PC-9 (cell line): ENCODE data around the gene NCOA3. TPM values are rescaled to one million over a fixed set of nuclear protein-coding genes. Genes with fewer than 3 reads are reported as not detected.
A peak's percentile ranks its signal among the peaks of the same experiment; 100 is the strongest.

ENCODE experiments used
- BruUV-seq: library from RNA; stranded (reverse); fragments of 400-500 nt; replicated peaks from 2 replicates; lab custom pipeline; 2021; lab: Mats Ljungman, UMichigan
- CTCF ChIA-PET: fragments of 300-600 bp; sonication (Branson Sonifier 250); formaldehyde crosslinking; loops from one replicate; lab custom pipeline; 2022; ENCODE audit warnings: antibody characterized with exemption; lab: Charles Lee
- POLR2A ChIA-PET: fragments of 300-600 bp; sonication (Branson Sonifier 250); formaldehyde crosslinking; loops from one replicate; lab custom pipeline; 2022; ENCODE audit warnings: antibody characterized with exemption; ENCODE audit not compliant: unreplicated experiment; lab: Charles Lee
- DNase-seq, 2 experiments: peaks; one replicate each; pipeline versions ENCODE4 v3.0.0 to v3.0.0-alpha.2; 2015 to 2022; ENCODE audit warnings: mixed read lengths in 1 of 2
- H2AFZ ChIP-seq: fragments of 200-600 bp; sonication (generic); 2 replicates; pipeline ENCODE4 v1.8.1; 2017; ENCODE audit warnings: antibody characterized with exemption
- H3F3A ChIP-seq: fragments of 200-600 bp; sonication (generic); 2 replicates; pipeline ENCODE4 v1.8.1; 2017; ENCODE audit warnings: antibody characterized with exemption, mild to moderate bottlenecking, low read depth; ENCODE audit not compliant: insufficient read depth
- H3K27ac ChIP-seq: fragments of 200-600 bp; sonication (generic); 2 replicates; pipeline ENCODE4 v1.6.1; 2016; ENCODE audit warnings: mixed run types
- H3K27me3 ChIP-seq: fragments of 200-600 bp; sonication (generic); 2 replicates; pipeline ENCODE4 v1.6.1; 2016; ENCODE audit warnings: low read depth, mixed run types; ENCODE audit not compliant: insufficient read depth
- H3K36me3 ChIP-seq: fragments of 200-600 bp; sonication (generic); 2 replicates; pipeline ENCODE4 v1.6.1; 2016; ENCODE audit warnings: low read depth, mixed run types
- H3K4me1 ChIP-seq: fragments of 200-600 bp; sonication (generic); replicated peaks from 2 replicates; pipeline ENCODE4 v1.6.1; 2016; ENCODE audit warnings: mixed run types; ENCODE audit not compliant: insufficient read depth
- H3K4me2 ChIP-seq: fragments of 200-600 bp; sonication (generic); 2 replicates; pipeline ENCODE4 v1.6.1; 2017; ENCODE audit warnings: mixed run types
- H3K4me3 ChIP-seq: fragments of 200-600 bp; sonication (generic); 2 replicates; pipeline ENCODE4 v1.6.1; 2016; ENCODE audit warnings: mixed run types
- H3K79me2 ChIP-seq: fragments of 200-600 bp; sonication (generic); 2 replicates; pipeline ENCODE4 v1.6.1; 2017; ENCODE audit warnings: low read depth, mixed run types
- H3K9me2 ChIP-seq: fragments of 200-600 bp; sonication (generic); 2 replicates; pipeline ENCODE4 v1.8.1; 2017; ENCODE audit warnings: mild to moderate bottlenecking; ENCODE audit not compliant: insufficient read depth
- H3K9me3 ChIP-seq: fragments of 200-600 bp; sonication (generic); 2 replicates; pipeline ENCODE4 v1.8.1; 2016; ENCODE audit warnings: low read depth; ENCODE audit not compliant: insufficient read depth
- H4K20me1 ChIP-seq: fragments of 200-600 bp; sonication (generic); 2 replicates; pipeline ENCODE4 v1.8.1; 2017; ENCODE audit not compliant: insufficient read depth
- EZH2 ChIP-seq: fragments of 200-600 bp; sonication (generic); IDR thresholded peaks from 2 replicates; pipeline ENCODE4 v1.8.0; 2017; ENCODE audit warnings: antibody characterized with exemption, low read depth
- intact Hi-C: fragments of 100-400 bp; cut with micrococcal nuclease; formaldehyde crosslinking; loops from one replicate; pipeline ENCODE4 v1.10.0; 2022; ENCODE audit not compliant: unreplicated experiment
- total RNA-seq: library from RNA; stranded (reverse); gene quantifications from 2 replicates; pipeline ENCODE4 v1.2.3, GENCODE V29; 2021
- TF ChIP-seq, protein P1 (sequence below): fragments of 200-600 bp; sonication (generic); conservative IDR thresholded peaks from 2 replicates; pipeline ENCODE4 v1.6.1; 2017; ENCODE audit warnings: mixed run types, antibody characterized with exemption, mild to moderate bottlenecking, moderate library complexity

NCOA3 gene
- total RNA-seq, 1 experiment from 2014 or later: 78.0 TPM

DNA sequence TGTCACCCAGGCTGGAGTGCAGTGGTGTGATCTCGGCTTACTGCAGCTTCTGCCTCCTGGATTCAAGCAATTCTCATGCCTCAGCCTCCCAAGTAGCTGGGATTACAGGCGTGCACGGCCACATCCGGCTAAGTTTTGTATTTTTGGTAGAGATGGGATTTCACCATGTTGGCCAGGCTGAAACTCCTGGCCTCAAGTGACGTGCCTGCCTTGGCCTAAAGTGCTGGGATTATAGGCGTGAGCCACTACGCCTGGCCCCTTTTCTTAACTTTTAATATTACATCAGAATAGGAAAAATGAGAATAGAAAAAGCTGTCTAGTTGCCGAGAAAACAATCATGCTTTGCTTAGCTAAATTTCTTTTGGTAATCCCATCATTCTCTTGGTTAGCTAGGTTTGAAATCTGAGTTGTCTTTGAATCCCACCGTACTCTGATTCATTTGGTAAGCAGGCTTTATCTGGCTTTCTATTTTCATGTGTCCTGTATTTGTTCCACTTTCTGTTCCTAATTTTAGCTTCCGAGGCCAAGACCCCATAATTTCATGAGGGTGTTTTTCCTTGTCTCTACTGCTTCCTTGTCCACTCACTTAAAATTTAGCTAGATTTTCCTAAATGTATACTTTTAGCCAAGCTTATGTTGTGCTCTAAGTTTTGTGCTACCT is 83.5 kb downstream of the NCOA3 start:
- H3K4me3 ChIP-seq: no peak overlapping the region
- intact Hi-C loops: no loop called here
- H3K4me1 ChIP-seq: no peaks in the 10 kb centered on the region; the same call in 1 of the 2 replicates
- H3K36me3 ChIP-seq: peaks cover 58% of the 10 kb centered on the region
- BruUV-seq: no TSS peak
- H3K27me3 ChIP-seq: no peaks in the 10 kb centered on the region
- no peaks in the 10 kb centered on the region for H3K9me3 ChIP-seq
- no peak overlapping the region for H2AFZ ChIP-seq
- no peak for DNase-seq
- no peak for TF ChIP-seq EZH2
- TF ChIP-seq, protein P1, sequence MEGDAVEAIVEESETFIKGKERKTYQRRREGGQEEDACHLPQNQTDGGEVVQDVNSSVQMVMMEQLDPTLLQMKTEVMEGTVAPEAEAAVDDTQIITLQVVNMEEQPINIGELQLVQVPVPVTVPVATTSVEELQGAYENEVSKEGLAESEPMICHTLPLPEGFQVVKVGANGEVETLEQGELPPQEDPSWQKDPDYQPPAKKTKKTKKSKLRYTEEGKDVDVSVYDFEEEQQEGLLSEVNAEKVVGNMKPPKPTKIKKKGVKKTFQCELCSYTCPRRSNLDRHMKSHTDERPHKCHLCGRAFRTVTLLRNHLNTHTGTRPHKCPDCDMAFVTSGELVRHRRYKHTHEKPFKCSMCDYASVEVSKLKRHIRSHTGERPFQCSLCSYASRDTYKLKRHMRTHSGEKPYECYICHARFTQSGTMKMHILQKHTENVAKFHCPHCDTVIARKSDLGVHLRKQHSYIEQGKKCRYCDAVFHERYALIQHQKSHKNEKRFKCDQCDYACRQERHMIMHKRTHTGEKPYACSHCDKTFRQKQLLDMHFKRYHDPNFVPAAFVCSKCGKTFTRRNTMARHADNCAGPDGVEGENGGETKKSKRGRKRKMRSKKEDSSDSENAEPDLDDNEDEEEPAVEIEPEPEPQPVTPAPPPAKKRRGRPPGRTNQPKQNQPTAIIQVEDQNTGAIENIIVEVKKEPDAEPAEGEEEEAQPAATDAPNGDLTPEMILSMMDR: no peak
- H3K27ac ChIP-seq: 0 out of 2 replicates have a peak overlapping the region, but pooled peaks have one; percentile 5
- peaks cover 74% of the 10 kb centered on the region for H3F3A ChIP-seq
- ChIA-PET CTCF (interaction anchor here (0.5 to 0.6 kb wide), 2 partner anchors 92 to 1549 kb away, joined by 3 to 5 read pairs; no protein-coding TSS in a partner anchor), POLR2A (interaction anchor here (0.5 kb wide), 1 partner anchor 449 kb away, joined by 8 read pairs; no protein-coding TSS in a partner anchor)
- no peaks in the 10 kb centered on the region for H3K9me2 ChIP-seq
- peaks cover 90% of the 10 kb centered on the region for H3K79me2 ChIP-seq
- peaks cover 27% of the 10 kb centered on the region for H4K20me1 ChIP-seq
- H3K4me2 ChIP-seq: no peak overlapping the region

DNA sequence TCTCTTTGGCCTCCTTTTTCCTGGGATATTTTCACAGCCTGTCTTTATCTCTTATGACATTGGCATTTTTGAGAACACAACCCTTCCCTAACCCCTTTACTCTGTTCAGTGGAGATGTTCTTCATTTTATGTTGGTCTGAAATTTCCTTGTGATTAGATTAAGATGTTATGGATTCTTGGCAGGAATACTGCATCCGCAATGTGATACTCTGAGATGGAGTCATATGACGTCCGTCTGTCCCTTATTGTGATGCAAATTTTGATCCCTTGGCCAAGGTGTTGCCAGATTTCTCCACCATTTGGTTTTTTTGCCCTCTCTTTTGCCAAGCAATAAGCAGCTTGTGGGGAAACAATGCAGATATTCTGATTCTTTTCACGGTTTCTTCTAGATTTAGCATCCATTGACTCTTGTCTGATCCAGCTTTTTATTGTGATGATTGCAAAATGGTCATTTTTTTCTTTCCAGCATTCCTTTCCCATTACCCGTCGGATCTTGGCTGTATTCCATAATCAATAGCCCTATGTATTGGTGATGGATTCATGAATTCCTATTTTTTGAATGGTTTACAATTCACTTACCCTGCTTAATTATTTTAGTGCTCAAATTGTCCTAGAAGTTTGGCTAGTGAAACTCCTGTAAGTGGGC is 85.1 kb downstream of the NCOA3 start:
- H2AFZ ChIP-seq: no peak overlapping the region
- H3K4me1 ChIP-seq: no peaks in the 10 kb centered on the region; the same call in 1 of the 2 replicates
- no peaks in the 10 kb centered on the region for H3K27me3 ChIP-seq
- no peaks in the 10 kb centered on the region for H3K9me2 ChIP-seq
- BruUV-seq: no TSS peak
- TF ChIP-seq, protein P1: no peak
- TF ChIP-seq EZH2: no peak
- H3K79me2 ChIP-seq: peaks cover 90% of the 10 kb centered on the region
- H3K36me3 ChIP-seq: peaks cover 61% of the 10 kb centered on the region
- peaks cover 79% of the 10 kb centered on the region for H3F3A ChIP-seq
- H3K4me3 ChIP-seq: no peak overlapping the region
- H3K27ac ChIP-seq: peak overlapping the region; percentile 10; the same call in 1 of the 2 replicates
- H3K9me3 ChIP-seq: no peaks in the 10 kb centered on the region
- intact Hi-C loops: no loop called here
- CTCF ChIA-PET: no interaction called here
- H4K20me1 ChIP-seq: peaks cover 28% of the 10 kb centered on the region; the same call in 1 of the 2 replicates
- H3K4me2 ChIP-seq: no peak overlapping the region
- POLR2A ChIA-PET: no interaction called here
- no peak for DNase-seq

DNA sequence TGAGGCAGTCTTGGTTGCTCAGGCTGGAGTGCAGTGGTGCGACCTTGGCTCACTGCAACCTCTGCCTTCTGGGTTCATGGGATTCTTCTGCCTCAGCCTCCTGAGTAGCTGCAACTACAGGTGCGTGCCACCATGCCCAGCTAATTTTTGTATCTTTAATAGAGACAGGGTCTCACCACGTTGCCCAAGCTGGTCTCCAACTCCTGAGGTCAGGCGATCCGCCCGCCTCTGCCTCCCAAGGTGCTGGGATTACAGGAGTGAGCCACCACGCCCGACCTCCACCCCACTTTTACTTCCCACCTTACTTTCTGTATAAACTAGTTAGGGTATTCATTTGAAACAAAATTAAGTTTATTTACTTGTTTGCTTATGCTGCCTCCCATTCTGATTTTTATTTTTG is 86.5 kb downstream of the NCOA3 start:
- Histone ChIP-seq H3K9me3 (no peaks in the 10 kb centered on the region), H2AFZ (no peak overlapping the region), H3K4me2 (no peak overlapping the region), H3K9me2 (no peaks in the 10 kb centered on the region), H3K79me2 (peaks cover 91% of the 10 kb centered on the region), H3K27ac (no peak overlapping the region), H3K36me3 (peaks cover 63% of the 10 kb centered on the region), H3K27me3 (no peaks in the 10 kb centered on the region), H3K4me3 (no peak overlapping the region), H3F3A (peaks cover 82% of the 10 kb centered on the region), H3K4me1 (0 out of 2 replicates have a peak, but pooled peaks cover 5% of the 10 kb centered on the region), H4K20me1 (peaks cover 27% of the 10 kb centered on the region; the same call in 1 of the 2 replicates)
- intact Hi-C loops: no loop called here
- ChIA-PET CTCF (interaction anchor here (0.6 kb wide), 1 partner anchor 22 kb away, joined by 3 read pairs; no protein-coding TSS in a partner anchor), POLR2A (no interaction called here)
- no peak for TF ChIP-seq EZH2
- TF ChIP-seq, protein P1: no peak
- no TSS peak for BruUV-seq
- DNase-seq: no peak
